GM19467 (cell line): ENCODE results near the gene CLDN7.

Source experiments
- ATAC-seq: cut with Tn5 transposase; IDR thresholded peaks from one replicate; pipeline ENCODE4 v1.9.1; 2021; ENCODE audit warnings: mild to moderate bottlenecking, moderate library complexity; ENCODE audit not compliant: unreplicated experiment

Gene CLDN7, protein sequence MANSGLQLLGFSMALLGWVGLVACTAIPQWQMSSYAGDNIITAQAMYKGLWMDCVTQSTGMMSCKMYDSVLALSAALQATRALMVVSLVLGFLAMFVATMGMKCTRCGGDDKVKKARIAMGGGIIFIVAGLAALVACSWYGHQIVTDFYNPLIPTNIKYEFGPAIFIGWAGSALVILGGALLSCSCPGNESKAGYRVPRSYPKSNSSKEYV

DNA sequence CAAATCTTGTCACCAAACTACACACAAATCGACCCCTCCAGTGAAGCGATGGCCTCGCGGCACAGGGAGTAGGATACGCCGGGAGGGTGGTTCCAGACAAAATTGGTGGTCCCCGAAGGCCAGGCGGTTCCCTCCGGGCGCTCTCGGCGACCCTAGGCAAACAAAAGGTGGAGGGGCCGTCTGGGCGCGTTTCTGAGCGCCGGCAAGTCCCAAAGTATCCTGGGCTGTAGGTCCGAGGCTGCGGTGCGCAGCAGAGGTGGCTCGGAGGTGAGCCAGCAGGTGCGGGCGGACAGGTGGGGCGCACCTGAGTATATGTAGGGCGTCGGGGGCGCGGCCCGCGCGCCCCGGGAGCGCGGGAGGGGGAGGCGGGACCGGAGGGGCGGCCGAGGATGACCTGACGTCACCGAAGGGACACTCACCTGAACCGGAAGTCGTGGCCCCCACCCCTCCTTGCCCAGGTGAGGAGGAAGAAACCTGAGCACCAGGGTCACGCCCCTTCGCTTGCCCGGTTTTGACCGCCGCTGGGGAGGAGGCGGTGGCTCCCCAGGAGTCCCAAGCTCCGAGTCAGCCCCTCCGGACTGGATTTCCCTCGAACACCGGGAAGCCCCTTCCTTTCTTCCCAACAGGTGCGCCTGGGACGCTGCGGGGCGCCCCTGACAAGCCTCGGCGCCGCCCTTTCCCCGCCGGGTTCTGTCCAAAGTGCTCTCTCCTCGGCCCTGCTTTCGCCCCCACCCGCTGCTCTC is at the start of gene CLDN7:
Gene CLDN7 (minus strand): TSS at position 287 of the 743 bp plus-strand sequence. CDS start 435 bp downstream, outside the sequence.
- no peak for ATAC-seq

DNA sequence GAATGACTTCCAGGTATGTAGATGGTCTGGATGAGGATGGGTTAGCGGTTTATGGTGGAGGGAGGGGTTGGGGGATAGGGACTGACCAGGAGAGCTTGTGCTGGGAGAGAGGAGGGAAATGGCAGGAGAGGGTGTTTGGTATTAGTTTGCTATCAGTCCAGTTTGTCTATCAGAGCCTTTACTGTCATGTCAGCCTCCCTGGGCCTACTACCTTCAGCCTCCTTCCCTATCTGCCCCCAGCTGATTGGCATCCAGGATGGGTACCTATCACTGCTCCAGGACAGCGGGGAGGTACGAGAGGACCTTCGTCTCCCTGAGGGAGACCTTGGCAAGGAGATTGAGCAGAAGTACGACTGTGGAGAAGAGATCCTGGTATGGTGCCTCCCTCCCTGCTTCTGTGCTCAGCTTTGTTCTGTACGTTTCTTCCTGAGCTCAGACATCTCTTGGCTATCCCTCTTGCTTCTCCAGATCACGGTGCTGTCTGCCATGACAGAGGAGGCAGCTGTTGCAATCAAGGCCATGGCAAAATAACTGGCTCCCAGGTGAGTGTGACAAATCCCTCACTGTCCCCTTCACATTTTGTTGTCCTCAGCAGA is 48.9 kb upstream of the CLDN7 start:
- no peak for ATAC-seq

DNA sequence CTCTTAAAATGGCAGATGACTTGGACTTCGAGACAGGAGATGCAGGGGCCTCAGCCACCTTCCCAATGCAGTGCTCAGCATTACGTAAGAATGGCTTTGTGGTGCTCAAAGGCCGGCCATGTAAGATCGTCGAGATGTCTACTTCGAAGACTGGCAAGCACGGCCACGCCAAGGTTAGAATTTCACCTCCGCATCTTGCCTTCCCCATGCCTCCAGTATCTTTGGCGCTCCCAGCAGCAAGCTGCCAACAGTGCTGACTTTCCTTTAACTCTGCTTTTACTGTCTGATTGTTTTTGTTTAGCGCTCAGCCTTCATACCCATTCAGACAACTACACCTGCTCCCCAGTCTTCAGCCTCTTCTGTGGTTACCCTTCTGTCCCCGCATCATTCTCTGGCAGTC is 47.4 kb upstream of the CLDN7 start:
- no peak for ATAC-seq

DNA sequence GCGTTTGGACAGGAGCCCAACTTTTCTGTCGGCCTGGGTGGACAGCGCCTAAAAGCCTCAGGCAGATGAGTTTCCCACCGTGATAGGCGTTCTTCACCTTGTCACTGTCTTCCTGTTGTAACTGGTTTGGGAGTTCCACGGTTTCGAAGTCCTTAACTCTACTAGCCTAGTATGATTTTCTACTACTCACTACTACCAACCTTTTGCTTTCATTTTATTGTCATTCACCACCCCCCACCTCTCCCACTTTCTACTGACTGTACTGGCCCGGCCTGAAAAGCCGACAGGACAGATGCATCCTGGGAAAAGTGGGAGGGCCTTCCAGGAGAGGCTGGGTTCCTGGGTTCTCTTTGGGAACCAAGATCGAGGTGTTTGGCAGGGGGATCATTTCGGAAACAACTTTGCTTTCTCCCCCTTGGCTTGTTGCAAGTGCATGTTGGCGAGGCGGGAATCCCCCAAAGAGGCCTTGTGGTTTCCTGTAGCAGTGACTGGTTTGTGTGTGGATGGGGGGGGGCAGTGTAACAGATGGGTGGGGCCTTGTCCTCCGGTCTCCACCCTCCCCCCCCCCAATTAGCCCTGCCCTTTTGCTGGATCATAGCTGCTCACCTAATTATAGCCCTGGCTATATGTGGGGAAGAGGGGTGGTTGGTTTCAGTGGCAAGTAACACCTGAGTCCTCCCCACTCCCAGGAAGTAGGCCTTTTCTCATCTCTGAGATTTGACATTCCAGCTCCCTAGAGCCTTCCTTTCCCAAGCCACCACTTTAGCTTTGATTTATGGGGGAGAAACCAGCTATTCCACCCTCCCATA is 46.6 kb upstream of the CLDN7 start:
- ATAC-seq = no peak

DNA sequence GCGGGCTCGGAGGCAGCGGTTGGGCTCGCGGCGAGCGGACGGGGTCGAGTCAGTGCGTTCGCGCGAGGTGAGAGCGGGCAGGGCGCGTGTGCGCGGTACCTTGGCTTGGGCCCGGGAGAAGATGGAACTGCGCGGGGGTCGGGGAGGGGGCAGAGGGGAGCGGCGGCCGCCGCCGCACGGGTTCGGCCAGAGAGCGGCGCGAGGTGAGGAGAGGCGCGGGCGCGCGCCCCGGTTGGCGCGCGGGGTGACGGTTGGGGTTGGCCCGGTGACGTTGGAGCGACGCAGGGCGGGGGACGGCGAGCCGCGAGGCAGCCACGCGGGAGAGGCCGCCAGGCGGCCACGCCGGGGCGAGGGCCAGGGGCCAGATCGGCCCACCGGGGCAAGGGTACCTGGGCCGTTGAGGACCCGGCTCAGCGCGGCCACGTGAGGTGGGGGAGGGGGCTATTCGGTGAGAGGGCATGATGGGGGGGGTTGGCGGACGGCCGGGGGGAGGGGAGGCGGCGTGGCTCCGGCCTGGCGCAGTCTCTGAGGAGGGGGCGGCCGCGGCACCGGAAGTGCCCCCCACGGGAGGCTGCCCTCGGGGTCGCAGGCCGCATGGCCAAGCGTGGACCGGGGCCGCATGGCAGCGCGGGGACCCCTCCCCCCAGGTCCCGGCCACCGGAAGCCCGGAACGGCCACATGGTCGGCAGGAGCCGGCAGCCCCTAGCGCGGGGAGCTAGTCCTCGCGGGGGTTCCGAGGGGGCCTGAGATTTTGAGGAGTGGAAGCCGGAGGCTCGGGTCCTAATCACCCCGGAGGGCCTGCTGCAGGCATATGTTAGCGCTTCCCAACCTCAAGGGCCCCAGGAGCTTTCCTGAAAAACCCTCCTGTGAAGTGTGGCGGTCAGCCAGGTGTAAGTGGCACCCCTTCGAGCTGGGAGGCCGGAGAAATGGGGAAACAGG is 45.7 kb upstream of the CLDN7 start:
- ATAC-seq = no peak

DNA sequence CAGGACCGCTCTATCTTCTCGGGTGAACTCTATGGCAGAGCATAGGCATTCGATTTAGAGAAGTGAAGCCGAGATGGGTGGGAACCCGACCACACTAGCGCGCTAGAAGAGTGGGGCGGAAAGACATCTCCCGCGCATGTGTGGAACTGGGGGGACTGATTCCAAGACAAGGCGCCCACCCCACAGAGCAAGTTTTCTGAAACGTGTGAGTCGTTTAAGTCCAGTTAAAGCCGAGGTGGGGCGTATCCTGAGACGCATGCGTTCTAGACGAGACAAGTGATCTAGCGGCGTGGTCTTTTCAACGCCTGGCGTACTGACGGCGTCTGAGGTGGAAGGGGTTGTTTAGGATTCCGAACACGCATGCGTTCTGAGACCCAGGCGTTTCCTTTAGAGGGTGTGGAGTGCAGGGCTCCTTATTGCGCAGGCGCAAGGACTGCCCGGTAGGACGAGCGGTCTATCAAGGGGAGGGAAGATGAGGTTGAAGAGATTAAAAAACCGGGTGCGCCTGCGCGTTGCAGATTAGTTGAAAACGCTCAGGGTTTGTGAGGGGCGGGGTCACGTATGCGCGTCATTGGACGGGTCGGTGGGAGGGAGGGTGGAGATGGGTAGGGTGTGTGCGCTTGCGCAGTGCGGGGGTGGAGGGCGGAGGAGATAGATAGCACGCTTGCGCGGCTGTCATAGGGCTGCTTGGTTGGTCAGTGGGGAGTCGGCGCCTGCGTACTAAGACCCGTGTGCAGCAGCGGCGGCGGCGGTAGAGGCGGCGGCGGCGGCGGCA is 44.8 kb upstream of the CLDN7 start, which contains the start of gene EIF5A:
Gene EIF5A (plus strand): TSS at position 718 of the 775 bp plus-strand sequence. CDS start 2,008 bp downstream, outside the sequence.
- peak; percentile 64 for ATAC-seq

DNA sequence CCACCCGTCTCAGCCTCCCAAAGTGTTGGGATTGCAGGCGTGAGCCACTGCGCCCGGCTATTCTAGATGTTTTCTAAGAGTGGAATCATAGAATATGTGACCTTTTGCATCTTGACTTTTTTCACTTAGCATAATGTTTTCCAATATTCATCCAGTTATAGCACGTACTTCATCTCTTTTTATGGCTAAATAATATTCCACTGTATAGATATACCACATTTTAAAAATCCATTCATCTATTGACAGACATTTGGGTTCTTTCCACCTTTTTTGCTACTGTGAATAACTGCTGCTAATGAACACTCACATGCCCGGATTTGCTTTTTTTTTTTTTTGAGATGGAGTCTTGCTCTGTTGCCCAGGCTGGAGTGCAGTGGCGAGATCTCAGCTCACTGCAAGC is 41.9 kb upstream of the CLDN7 start:
- no peak for ATAC-seq

DNA sequence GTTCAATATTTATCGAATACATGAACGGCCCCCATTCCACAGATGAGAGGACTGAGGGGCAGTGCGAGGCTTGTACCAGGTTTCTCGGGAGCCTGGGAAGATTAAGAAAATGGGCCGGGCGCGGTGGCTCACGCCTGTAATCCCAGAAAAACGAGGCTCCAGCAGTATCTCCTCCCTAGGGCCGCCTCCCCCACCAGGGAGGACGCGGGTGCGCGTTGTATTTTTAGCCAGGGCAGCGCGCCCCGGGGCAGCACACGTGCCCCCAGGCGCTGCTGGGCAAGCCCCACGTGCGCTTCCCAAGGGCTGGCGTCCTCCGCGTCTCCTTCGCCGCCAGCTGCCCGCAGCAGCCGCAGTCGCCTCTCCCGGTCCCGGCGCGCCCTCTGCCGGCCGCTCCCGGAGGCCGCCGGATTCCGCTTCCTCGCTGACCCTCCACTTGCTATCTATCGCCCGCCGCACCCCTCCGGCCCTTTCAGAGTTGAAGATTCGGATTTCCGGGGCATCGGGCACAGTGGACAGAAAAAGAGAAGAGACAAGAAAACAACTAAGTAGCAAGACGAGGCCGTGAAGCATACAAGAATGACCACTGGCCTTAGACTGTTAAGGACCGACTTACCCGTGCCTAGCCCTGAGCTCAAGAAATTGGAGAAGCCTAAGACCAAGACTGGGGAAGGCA is 34.0 kb upstream of the CLDN7 start:
- no peak for ATAC-seq

DNA sequence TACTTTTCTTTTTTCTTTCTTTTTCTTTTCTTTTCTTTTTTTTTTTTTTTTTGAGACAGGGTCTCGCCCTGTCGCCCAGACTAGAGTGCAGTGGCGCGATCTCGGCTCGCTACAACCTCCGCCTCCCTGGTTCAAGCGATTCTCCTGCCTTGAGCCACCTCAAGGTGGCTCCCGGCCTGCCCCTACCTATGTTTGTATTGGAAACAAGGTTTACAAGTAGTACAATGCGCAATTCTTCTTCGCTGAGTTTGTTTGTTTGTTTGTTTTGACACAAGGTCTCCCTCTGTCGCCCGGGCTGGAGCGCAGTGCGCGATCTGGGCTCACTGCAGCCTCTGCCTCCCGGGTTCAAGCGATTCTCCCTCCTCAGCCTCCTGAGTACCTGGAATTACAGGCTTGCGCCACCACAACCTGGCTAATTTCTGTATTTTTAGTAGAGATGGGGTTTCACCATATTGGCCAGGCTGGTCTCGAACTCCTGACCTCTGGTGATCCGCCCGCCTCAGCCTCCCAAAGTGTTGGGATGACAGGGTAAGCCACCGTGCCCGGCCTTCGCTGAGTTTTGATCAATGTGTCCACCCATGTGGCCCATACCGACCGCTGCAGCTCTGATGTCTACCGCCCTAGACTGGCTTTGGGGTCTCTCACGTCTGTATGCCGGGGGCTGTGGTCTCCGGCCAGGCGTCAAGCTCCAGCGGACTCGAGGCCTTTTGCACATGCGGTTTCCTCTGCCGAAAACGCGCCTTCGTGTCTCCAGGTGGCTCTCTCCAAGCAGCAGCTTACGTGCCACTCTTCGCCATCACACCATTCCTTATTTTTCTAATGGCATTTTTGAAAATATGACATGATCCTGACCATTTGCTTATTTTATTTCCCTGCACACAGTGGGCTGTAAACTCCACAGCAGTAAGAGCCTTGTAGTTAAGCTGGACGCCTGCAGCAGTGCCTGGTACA is 33.2 kb upstream of the CLDN7 start:
- ATAC-seq = no peak

DNA sequence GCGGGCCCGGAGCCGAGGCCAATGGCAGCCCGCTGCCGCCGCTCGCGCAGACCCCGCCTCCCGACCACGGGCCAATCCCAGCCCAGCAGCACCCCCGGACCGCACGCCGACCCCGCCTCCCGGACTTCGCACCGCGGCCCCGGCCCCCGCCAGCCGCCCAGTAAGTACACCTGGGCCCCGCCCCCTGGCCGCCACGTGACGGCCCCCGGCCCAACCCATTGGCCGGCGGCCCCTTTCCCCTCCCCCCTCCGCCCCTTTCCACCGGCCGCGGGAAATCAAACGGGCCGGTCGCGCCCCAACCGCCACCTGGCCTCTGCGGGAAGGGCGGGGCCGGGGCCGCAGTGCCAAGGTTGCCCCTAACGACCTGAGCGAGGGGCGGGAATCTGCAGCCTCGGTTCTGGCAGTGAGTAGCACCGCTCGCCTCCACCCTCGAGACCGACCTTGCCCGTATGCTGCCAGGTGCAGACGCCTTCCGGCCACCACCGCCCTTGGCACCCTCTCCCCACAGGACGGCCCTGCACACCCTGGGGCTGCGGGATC is 32.4 kb upstream of the CLDN7 start, which contains the start of gene YBX2:
Gene YBX2 (minus strand): TSS at position 26 of the 540 bp plus-strand sequence. CDS start 139 bp downstream, outside the sequence.
- no peak for ATAC-seq

DNA sequence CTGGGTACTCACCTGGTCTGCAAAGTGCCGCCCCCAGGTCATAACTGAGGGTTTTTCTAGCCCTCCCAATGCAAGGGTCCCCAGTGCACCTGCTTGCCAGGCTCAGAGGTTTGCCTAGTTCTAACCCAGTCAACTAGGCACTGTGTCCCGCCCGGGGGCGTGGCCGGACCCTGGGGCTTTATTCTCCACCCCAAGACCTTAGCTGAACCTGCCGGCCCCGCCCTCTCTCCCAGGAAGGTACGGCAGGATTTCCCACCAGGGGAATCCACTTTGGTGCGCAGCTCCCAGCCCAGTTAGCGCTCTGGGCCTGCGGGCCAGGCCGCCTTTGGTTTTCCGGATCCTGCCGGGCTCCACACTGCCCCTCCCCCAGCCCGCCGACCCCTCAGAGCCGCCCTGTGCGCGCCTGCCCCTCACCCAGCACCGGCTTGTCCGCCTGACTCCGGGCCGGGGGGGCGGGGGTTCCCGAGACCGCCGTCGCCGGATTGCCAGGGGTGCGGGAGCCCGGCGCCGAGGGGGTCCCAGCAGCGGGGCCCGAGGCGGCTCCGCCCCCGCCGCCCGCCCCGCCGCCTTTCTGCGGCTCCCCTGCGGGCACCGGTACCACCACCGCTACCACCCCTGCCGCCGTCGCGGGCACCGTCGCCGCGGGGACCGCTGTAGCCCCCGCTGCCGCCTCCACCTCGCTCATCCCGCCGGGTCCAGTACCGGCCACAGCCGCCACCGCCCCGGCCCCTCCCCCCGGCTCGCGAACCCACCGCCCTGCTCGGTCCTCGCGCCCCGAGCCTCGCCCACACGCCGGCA is 31.7 kb upstream of the CLDN7 start:
- ATAC-seq = no peak

DNA sequence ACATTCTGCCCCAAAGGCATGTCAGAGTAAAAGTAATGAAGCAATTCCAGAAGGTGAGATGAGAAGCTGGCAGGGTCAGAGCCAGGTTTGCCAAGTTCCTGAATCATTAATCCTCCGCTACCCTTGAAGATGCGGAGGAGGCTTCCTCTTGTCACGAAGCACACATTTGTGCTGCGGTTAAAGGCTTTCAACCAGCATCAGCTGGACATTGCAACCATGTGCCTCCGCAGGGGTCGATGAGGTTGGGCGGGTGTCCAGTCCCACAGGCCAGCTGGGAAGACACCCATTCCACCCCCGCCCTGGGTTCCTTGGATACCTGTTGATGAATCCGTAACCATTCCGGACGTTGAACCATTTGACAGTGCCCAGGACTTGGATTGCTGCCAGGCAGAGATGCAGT is 30.9 kb upstream of the CLDN7 start:
- no peak for ATAC-seq

DNA sequence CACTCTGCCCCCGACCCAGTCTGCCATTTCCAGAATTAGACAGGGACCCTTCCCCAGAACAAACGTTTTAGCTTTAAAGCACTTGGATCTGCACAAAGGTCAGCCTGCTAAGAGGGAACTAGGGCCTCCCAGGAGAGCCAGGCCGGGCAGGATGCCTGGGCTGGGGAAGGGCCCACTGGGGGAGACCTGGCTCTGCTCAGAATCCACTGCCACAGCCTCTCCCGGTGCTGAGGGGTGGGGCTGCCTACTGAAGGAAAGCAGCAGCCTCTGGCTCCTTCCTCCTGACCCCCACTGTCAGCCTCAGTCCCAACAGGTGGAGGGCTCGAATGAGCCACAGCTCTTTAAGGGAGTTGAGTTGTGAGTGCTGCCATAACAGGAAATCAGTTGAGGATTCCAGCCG is 30.5 kb upstream of the CLDN7 start:
- no peak for ATAC-seq

DNA sequence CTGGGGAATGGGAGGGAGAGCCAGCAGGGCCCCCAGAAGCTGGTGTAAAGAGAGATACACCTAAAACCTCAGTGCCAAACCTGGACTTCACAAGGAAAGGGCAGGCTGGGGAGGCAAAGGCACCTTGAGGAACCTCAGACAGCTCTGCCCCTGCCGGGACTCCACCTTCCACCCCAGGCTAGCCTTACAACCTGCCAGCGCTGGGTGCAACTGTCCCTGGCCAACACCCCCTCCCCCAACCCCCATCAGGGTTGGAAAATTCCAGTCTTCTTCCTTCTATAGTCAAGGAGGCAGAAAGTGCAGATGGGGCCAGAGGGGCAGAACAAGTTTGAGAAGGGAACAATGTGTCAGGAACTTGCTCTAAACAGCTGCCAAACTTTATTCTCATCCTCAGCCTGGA is 29.9 kb upstream of the CLDN7 start:
- ATAC-seq = no peak

DNA sequence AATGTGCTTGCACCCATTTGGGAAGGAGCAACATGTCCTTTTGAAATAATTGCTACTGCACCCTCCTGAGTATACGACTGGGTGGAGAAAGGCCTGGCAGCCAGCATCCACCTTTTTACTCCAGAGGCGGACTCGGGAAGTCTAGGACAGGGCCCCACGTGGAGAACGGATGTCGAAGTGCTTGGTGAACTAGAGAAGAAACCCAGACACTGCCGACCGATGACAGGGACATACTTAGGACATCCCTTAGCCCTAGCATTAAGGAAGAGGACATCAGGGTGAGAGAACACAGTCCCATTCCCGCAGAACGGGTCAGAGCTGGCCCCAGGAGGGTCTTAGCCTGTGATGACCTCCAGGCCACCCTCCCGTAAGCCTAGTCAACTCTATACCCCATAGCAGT is 28.4 kb upstream of the CLDN7 start:
- no peak for ATAC-seq

DNA sequence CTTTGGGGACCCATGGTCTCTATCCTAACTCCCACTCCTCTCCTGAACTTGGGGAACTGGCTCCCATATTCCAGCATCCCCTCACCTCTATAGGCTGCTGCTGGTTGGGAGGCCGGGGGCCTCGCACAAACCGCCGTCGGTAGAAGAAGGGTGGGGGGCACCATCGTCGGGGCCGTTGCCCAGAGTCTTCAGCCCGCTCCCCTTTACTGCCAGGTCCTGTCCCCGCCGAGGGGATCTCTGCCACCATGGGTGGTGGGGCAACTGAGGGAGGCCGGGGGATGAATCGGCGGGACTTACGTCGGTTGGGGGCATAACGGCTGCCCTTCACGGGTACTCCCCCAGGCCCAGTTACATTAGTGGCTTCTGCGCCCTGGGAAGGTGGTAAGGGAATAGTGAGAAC is 27.9 kb upstream of the CLDN7 start:
- no peak for ATAC-seq
